Peyer's patch (tissue), 4 donors: Measurements from ENCODE around the gene SGTA.

ENCODE experiments used
- CTCF ChIP-seq, 6 experiments: fragments of 450-650 bp in 4 of 6; fragments of 200-600 bp in 2 of 6; sonication (generic) in 1 of 6; IDR thresholded peaks; one replicate each; pipeline ENCODE4 v1.5.1; 2017 to 2019; ENCODE audit warnings: antibody characterized with exemption in 6 of 6, mild to moderate bottlenecking in 3 of 6, moderate library complexity in 1 of 6
- POLR2A ChIP-seq, 2 donors: fragments of 450-650 bp; IDR thresholded peaks; one replicate each; pipeline ENCODE4 v1.5.1; 2017; ENCODE audit warnings: antibody characterized with exemption in 2 of 2, mild to moderate bottlenecking in 2 of 2, moderate library complexity in 2 of 2

GRCh38 chr19:2805261-2805900 lies 22.3 kb upstream of the SGTA start:
- TF ChIP-seq CTCF (IDR thresholded peaks at IDR 0.05) (no peak), POLR2A (IDR thresholded peaks at IDR 0.05) (no peak)
